ENCODE measurements around the gene TPD52L1. TPM values are rescaled to one million over a fixed set of nuclear protein-coding genes. Genes with fewer than 3 reads are reported as not detected.
A peak's percentile ranks its signal among the peaks of the same experiment; 100 is the strongest.

Gene TPD52L1
- total RNA-seq, 1 donor = 35.5 TPM

DNA sequence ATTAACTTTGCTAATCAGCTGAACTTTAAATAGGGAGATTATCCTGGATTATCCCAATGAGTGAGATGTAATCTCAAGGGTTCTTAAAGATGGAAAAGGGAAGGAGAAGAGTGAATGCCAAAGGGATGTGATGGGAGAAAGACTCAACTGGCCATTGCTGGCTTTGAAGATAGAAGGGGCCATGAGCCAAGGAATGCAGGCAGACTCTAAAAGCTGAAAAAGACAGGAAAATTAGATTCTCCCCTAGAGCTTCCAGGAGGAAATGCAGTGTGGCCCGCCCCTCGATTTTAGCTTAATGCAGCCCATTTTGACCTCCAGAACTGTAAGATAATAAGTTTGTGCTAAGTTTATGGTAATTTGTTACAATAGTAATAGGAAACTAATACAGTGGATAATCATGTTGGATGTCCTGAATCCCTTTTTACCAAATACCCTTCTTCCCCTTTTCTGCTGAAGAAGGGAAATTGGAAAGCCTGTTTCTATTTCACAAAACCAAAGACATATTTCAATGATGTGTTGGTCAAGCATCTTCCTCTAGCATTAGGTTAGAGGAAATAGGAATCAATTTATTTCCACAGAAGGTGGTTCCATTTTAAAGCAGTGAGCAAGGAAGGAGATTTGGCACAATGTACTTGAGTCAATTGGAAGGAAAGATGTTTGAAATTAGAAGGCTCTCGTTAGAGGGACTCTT, 151.5 kb downstream of the TPD52L1 start:
- peaks cover 16% of the 10 kb centered on the region for H3K4me1 ChIP-seq (ENCODE audit: insufficient read depth, low read length)
- no peaks in the 10 kb centered on the region for H3K9me3 ChIP-seq (ENCODE audit: low read depth, low read length)
- H3K4me2 ChIP-seq (ENCODE audit: insufficient read depth, low read length) = no peak overlapping the region
- H3K27me3 ChIP-seq (ENCODE audit: insufficient read depth, low read length) = no peaks in the 10 kb centered on the region
- H3K4me3 ChIP-seq (ENCODE audit: insufficient read depth, low read length) = no peak overlapping the region
- H4K20me1 ChIP-seq (ENCODE audit: insufficient read depth, low read length) = no peaks in the 10 kb centered on the region
- DNase-seq (ENCODE audit: insufficient read length, low spot score, missing footprints) = peak; percentile 75
- H3K27ac ChIP-seq (ENCODE audit: low read depth, low read length) = no peak overlapping the region
- TF ChIP-seq, protein P1, sequence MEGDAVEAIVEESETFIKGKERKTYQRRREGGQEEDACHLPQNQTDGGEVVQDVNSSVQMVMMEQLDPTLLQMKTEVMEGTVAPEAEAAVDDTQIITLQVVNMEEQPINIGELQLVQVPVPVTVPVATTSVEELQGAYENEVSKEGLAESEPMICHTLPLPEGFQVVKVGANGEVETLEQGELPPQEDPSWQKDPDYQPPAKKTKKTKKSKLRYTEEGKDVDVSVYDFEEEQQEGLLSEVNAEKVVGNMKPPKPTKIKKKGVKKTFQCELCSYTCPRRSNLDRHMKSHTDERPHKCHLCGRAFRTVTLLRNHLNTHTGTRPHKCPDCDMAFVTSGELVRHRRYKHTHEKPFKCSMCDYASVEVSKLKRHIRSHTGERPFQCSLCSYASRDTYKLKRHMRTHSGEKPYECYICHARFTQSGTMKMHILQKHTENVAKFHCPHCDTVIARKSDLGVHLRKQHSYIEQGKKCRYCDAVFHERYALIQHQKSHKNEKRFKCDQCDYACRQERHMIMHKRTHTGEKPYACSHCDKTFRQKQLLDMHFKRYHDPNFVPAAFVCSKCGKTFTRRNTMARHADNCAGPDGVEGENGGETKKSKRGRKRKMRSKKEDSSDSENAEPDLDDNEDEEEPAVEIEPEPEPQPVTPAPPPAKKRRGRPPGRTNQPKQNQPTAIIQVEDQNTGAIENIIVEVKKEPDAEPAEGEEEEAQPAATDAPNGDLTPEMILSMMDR (IDR thresholded peaks at IDR 0.05; ENCODE audit: extremely low read depth, low read depth, low read length) = no peak
- H3K36me3 ChIP-seq (ENCODE audit: insufficient read depth, low read length) = peaks cover under 1% of the 10 kb centered on the region
- peaks cover 10% of the 10 kb centered on the region for H3K79me2 ChIP-seq (ENCODE audit: insufficient read depth, low read length)
- no peak overlapping the region for H2AFZ ChIP-seq (ENCODE audit: low read length)

DNA sequence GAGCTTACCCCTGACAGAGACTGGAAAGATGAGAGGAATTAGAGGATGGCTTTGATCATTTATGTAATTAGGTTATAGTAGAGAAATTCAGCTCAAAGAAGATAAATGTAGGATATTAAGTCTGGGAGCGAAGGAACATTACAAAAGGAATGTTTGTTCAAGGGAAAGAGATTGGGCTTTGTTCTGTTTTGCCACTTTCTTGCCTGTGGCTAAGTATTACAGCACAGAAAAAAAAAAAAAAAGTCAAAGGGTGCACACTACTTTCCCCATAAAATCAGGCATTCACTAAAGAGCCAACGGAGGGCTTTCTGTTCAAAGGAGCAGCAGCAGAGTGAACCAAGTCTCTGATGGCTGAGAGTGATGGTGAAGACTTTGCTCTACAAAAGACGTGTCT, 153.2 kb downstream of the TPD52L1 start:
- DNase-seq (ENCODE audit: insufficient read length, low spot score, missing footprints) = no peak
- Histone ChIP-seq H3K36me3 (ENCODE audit: insufficient read depth, low read length) (no peaks in the 10 kb centered on the region), H2AFZ (ENCODE audit: low read length) (no peak overlapping the region), H3K27me3 (ENCODE audit: insufficient read depth, low read length) (no peaks in the 10 kb centered on the region), H3K27ac (ENCODE audit: low read depth, low read length) (no peak overlapping the region), H3K9me3 (ENCODE audit: low read depth, low read length) (no peaks in the 10 kb centered on the region), H4K20me1 (ENCODE audit: insufficient read depth, low read length) (no peaks in the 10 kb centered on the region), H3K79me2 (ENCODE audit: insufficient read depth, low read length) (no peaks in the 10 kb centered on the region), H3K4me3 (ENCODE audit: insufficient read depth, low read length) (no peak overlapping the region), H3K4me1 (ENCODE audit: insufficient read depth, low read length) (peaks cover 8% of the 10 kb centered on the region), H3K4me2 (ENCODE audit: insufficient read depth, low read length) (no peak overlapping the region)
- TF ChIP-seq, protein P1 (IDR thresholded peaks at IDR 0.05; ENCODE audit: extremely low read depth, low read depth, low read length) = no peak

DNA sequence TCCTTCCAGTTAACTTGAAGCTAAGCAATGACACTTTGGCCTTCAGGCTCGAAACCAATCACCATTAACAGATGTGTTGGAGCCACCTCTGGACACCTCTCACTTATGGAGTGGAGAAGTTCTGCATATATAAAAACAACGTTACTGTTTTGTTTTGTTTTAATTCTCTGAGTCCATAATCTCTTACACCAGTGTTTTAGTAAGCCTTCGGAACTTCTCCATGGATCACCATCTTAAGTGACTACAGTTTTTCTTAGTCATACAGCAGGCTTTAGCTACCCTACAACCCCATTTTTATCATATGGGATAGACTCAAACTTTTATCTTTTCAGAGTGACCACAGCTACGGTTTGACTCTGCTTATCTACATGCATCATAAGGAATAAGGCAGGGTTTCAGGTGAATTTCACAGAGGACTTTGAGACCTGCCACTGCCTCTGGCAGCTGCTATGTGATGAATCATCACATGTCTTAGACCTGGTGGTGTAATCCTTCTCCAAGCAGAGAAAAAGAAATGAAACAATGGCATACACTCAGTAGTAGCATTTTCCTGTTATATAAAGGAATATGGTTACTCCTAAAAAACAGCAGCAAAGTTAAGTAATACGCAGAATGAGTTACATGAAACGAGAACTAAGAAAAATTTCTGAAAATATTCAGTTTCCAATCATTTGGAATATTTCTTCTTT, 153.7 kb downstream of the TPD52L1 start:
- Histone ChIP-seq H4K20me1 (ENCODE audit: insufficient read depth, low read length) (no peaks in the 10 kb centered on the region), H3K79me2 (ENCODE audit: insufficient read depth, low read length) (no peaks in the 10 kb centered on the region), H3K9me3 (ENCODE audit: low read depth, low read length) (no peaks in the 10 kb centered on the region), H3K4me1 (ENCODE audit: insufficient read depth, low read length) (peaks cover 8% of the 10 kb centered on the region), H3K36me3 (ENCODE audit: insufficient read depth, low read length) (no peaks in the 10 kb centered on the region), H3K4me2 (ENCODE audit: insufficient read depth, low read length) (peak overlapping the region; percentile 44), H3K4me3 (ENCODE audit: insufficient read depth, low read length) (no peak overlapping the region), H3K27me3 (ENCODE audit: insufficient read depth, low read length) (no peaks in the 10 kb centered on the region), H3K27ac (ENCODE audit: low read depth, low read length) (no peak overlapping the region), H2AFZ (ENCODE audit: low read length) (no peak overlapping the region)
- TF ChIP-seq, protein P1 (IDR thresholded peaks at IDR 0.05; ENCODE audit: extremely low read depth, low read depth, low read length) = no peak
- DNase-seq (ENCODE audit: insufficient read length, low spot score, missing footprints) = no peak

DNA sequence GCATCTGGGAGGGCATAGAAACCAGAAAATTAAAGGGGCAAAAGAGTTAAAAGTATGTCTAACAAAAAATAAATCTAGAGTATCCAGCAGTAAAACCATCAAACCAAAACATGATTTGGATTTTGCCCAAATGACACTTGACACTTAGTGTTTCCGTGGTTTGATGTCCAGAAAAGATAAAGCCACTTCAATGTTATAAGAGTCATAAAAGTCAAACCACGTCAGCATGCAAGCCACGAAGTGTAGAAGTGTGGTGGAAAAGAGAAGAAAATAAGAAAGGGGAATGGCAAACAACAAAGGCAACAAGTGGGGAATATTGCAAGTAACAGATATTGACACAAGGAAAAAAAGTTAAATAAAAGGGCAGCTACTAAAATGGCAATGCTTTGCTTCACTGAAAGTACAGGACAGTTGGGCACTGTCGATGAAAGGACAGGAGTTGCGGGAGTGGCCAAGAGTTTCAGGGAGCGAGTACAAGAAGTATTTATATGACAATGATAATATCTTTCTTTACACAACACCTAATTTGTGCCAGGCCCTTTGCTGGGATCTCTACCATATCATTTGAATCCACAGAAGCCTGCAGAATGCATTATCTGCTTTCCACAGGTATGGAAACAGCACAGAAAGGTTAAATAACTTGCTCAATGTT, 154.5 kb downstream of the TPD52L1 start:
- no peaks in the 10 kb centered on the region for H3K27me3 ChIP-seq (ENCODE audit: insufficient read depth, low read length)
- H3K79me2 ChIP-seq (ENCODE audit: insufficient read depth, low read length) = no peaks in the 10 kb centered on the region
- H4K20me1 ChIP-seq (ENCODE audit: insufficient read depth, low read length) = no peaks in the 10 kb centered on the region
- H3K4me1 ChIP-seq (ENCODE audit: insufficient read depth, low read length) = peaks cover 8% of the 10 kb centered on the region
- H2AFZ ChIP-seq (ENCODE audit: low read length) = no peak overlapping the region
- no peaks in the 10 kb centered on the region for H3K36me3 ChIP-seq (ENCODE audit: insufficient read depth, low read length)
- no peak overlapping the region for H3K27ac ChIP-seq (ENCODE audit: low read depth, low read length)
- no peak overlapping the region for H3K4me3 ChIP-seq (ENCODE audit: insufficient read depth, low read length)
- TF ChIP-seq, protein P1 (IDR thresholded peaks at IDR 0.05; ENCODE audit: extremely low read depth, low read depth, low read length) = no peak
- H3K9me3 ChIP-seq (ENCODE audit: low read depth, low read length) = no peaks in the 10 kb centered on the region
- no peak for DNase-seq (ENCODE audit: insufficient read length, low spot score, missing footprints)
- H3K4me2 ChIP-seq (ENCODE audit: insufficient read depth, low read length) = peak overlapping the region; percentile 44
